OCI-LY7 (cell line): Measurements from ENCODE around the gene GPSM3.

ENCODE experiments used
- CTCF ChIP-seq: fragments of 200-600 bp; sonication (generic); conservative IDR thresholded peaks from 2 replicates; pipeline ENCODE4 v1.5.1; 2014; ENCODE audit warnings: mild to moderate bottlenecking, antibody characterized with exemption, low read length, moderate library complexity, mixed read lengths
- EZH2phosphoT487 ChIP-seq: fragments of 200-600 bp; sonication (generic); IDR thresholded peaks from 2 replicates; pipeline ENCODE4 v1.6.1; 2018; ENCODE audit warnings: low read depth, borderline replicate concordance, mild to moderate bottlenecking, mixed run types, antibody characterized with exemption, low read length, moderate library complexity, mixed read lengths

DNA sequence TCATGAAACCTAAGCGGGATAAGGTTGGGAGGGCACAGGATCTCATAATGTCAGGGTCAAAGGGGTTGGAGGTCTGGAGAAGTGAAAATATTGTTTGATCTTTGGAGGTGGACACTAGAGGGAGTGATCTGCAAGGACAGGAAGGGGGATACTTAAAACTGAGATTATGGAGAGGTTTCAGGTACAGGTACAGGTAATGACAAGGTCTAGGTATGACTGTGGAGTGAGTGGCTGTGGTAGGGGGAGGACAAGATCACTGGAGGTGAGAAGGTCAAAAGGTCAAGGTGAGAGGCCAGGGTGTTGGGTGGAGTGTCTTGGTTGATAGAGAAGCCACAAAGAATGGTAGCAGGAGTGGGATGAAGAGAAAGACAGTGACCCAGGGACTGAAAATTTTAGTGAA is 48.2 kb upstream of the GPSM3 start:
- no peak; the same call in 1 of the 2 replicates for TF ChIP-seq CTCF
- no peak for TF ChIP-seq EZH2phosphoT487
